SHP77 treated with DMSO at 0.1 percent for 48 hours (cell line): ENCODE data around the gene DDX25.

Experiments
- DNase-seq: peaks from one replicate; lab custom pipeline; 2025; lab: John Stamatoyannopoulos, UW

Gene DDX25

GRCh38 chr11:125950696-125951651 is 46.7 kb downstream of the DDX25 start:
- DNase-seq = no peak

- no peak for DNase-seq
These were observed 47.4 kb downstream of the DDX25 start for GRCh38 chr11:125951731-125952130.

DNA sequence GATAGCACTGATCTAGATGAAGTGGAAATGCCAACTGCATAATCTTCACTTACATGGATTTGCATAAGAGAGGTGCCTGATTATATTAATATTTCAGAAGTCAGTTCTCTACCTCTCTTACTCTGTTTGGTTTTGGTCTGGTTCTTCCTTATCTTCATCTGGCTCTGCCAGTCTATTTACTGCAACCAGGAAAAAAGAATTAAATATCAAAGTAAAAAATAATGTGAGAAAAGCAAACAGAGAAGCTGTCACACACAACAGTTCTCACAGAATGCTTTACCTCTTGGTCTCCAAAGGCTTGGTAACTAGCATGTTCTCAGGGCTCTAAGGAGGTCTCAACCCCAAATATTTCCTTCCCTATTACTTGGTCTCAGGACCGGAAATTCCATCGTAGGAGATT is 48.3 kb downstream of the DDX25 start:
- no peak for DNase-seq

GRCh38 chr11:125952973-125953372 is 48.7 kb downstream of the DDX25 start:
- no peak for DNase-seq

GRCh38 chr11:125953401-125953935 is 49.2 kb downstream of the DDX25 start:
- no peak for DNase-seq

- no peak for DNase-seq
These were observed 50.0 kb downstream of the DDX25 start for GRCh38 chr11:125954123-125954944.

- no peak for DNase-seq
These were observed 50.8 kb downstream of the DDX25 start for GRCh38 chr11:125954945-125955640.

GRCh38 chr11:125955856-125956255 is 51.5 kb downstream of the DDX25 start:
- no peak for DNase-seq

DNA sequence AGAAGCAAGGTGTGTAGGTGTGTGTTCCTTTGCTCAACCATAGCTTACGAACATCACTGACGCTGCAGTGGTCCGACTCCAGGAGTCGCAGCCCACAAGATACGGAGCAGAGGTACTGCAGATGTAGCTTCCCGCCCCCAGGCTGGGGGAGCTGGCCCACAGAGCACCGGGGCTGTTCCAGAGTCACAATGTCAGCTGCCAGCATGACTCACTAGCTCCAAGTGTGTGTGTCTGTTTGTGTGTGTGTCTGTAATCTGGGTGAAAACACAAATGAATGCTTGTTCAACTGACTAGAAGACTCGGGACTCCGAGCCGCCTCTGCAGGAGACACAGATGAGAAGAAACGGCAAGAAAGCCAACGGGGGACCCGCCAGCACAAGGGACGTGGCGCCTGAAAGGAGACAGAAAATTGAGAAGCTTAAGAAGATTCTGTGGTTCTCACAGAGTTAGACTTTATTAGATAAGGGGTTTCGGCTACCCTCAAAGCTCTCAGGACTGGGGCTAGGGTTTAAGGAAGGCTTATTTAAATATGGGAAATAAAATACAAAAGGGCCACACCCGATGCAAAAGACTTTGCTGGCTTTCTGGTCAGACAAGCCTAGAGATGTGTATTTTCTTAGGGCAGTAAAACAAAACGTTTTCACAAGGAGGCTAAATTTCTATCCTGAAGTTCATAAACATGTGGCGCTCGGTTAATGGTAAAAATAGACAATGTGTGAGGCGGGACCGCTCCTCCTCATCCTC is 52.3 kb downstream of the DDX25 start:
- no peak for DNase-seq

- no peak for DNase-seq
These were observed 53.5 kb downstream of the DDX25 start for GRCh38 chr11:125957618-125958332.

GRCh38 chr11:125958872-125959400 is 54.6 kb downstream of the DDX25 start:
- DNase-seq = no peak

DNA sequence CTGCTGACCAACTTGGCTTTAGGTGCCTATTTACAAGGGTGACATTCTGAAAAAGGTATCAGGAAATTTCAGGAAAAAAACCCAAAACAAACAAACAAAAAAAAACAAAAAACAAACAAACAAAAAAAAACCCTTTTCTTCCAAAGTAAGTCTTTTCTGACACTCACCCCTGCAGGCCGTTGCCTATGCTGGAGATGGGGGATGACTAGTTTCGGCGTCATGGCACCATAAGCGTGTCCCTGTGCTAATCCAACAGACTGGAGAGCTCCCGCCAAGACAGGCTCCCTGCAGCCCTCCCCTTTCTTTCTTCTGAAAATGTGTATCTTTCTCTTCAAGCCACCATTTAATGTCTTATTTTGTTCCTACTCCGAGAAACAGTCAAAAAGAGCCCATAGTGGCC is 55.2 kb downstream of the DDX25 start:
- no peak for DNase-seq

GRCh38 chr11:125959931-125960330 is 55.6 kb downstream of the DDX25 start:
- DNase-seq = no peak

- no peak for DNase-seq
These were observed 56.5 kb downstream of the DDX25 start for GRCh38 chr11:125960771-125961170.

DNA sequence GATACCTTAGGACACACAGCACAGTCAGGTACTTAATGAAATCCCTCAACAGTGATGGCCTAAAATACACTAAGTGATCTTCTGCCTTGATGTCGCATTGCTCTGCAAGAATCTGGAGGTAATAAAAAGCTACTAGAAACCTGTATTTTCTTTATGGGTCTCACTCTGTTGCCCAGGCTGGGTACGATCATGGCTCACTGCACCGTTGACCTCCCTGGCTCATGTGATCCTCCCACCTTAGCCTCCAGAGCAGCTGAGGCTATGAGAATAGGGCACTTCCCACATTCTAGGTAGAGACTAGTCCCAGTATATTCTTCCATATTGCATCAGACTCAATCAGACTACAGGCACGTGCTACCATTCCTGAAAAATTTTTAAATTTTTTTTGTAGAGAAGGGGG is 63.2 kb downstream of the DDX25 start:
- DNase-seq = no peak

- no peak for DNase-seq
These were observed 64.0 kb downstream of the DDX25 start for GRCh38 chr11:125968354-125968753.

DNA sequence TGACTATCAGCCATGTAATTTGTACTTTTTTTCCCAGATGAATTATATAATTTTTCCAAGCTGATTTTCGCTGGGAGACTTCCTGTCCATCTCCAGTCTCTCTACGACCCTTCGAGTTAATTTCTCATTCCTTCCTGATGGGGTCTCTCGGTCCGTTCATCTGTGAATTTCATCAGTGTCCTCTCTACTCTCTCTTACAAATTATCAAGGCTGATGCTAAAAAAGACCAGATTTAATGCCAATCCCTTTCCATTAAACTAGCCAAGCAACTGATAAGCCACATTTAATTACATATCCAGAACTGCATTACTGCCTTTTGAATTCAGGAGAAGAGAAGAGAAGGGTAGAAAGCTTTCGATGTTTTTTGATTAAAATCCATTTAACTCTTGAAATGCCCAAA is 67.3 kb downstream of the DDX25 start:
- DNase-seq = no peak

DNA sequence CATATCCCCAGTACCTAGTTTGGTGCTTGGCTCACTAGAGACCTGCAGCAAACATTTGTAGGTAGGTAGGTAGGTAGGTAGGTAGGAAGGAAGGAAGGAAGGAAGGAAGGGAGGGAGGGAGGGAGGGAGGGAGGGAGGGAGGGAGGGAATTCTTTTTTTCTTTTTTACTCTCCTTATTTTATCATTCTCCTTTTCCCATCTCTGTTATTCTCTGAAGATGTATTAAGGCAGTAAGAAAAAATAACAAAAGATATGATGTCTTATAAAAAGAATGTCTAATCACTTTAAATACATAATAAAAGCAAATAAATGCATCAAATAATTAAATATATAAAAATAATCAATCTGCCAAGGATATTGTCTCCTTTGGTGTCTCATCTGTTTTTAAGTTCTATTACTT is 70.0 kb downstream of the DDX25 start:
- DNase-seq = no peak

- DNase-seq = no peak
These were observed 71.3 kb downstream of the DDX25 start for GRCh38 chr11:125975634-125976033.

- no peak for DNase-seq
These were observed 71.8 kb downstream of the DDX25 start for GRCh38 chr11:125976156-125976555.
